Hepatocyte (in vitro differentiated cells): ENCODE measurements around the gene WNT11. TPM values are rescaled to one million over a fixed set of nuclear protein-coding genes. Genes with fewer than 3 reads are reported as not detected.

Source experiments
- DNase-seq: peaks from one replicate; pipeline ENCODE4 v3.0.0-alpha.2; 2016; ENCODE audit warnings: low spot score
- H2AFZ ChIP-seq: fragments of 200-600 bp; sonication (generic); 2 replicates; pipeline ENCODE4 v1.6.0; 2016; ENCODE audit warnings: antibody characterized with exemption, mild to moderate bottlenecking
- H3K27ac ChIP-seq: fragments of 200-600 bp; sonication (generic); 2 replicates; pipeline ENCODE4 v1.5.1; 2016; ENCODE audit warnings: mild to moderate bottlenecking
- H3K27me3 ChIP-seq: fragments of 200-600 bp; sonication (generic); 2 replicates; pipeline ENCODE4 v1.6.1; 2016
- H3K36me3 ChIP-seq: fragments of 200-600 bp; sonication (generic); replicated peaks from 2 replicates; pipeline ENCODE4 v1.5.1; 2016; ENCODE audit warnings: low read depth; ENCODE audit not compliant: insufficient read depth
- H3K4me1 ChIP-seq: fragments of 200-600 bp; sonication (generic); 2 replicates; pipeline ENCODE4 v1.5.1; 2016; ENCODE audit warnings: mild to moderate bottlenecking, moderate library complexity; ENCODE audit not compliant: insufficient read depth
- H3K4me2 ChIP-seq: fragments of 200-600 bp; sonication (generic); 2 replicates; pipeline ENCODE4 v1.6.0; 2016
- H3K4me3 ChIP-seq: fragments of 200-600 bp; sonication (generic); 2 replicates; pipeline ENCODE4 v1.5.1; 2016; ENCODE audit warnings: mild to moderate bottlenecking
- H3K79me2 ChIP-seq: fragments of 200-600 bp; sonication (generic); 2 replicates; pipeline ENCODE4 v1.6.0; 2017; ENCODE audit warnings: mild to moderate bottlenecking
- H3K9me2 ChIP-seq: fragments of 200-600 bp; sonication (generic); replicated peaks from 2 replicates; pipeline ENCODE4 v1.6.0; 2017; ENCODE audit warnings: mild to moderate bottlenecking; ENCODE audit not compliant: insufficient read depth
- H3K9me3 ChIP-seq: fragments of 200-600 bp; sonication (generic); 2 replicates; pipeline ENCODE4 v1.5.1; 2016; ENCODE audit warnings: low read depth, mild to moderate bottlenecking
- H4K20me1 ChIP-seq: fragments of 200-600 bp; sonication (generic); 2 replicates; pipeline ENCODE4 v1.6.0; 2016; ENCODE audit warnings: mild to moderate bottlenecking; ENCODE audit not compliant: insufficient read depth, poor library complexity, severe bottlenecking
- CTCF ChIP-seq: fragments of 200-600 bp; sonication (generic); IDR thresholded peaks from 2 replicates; pipeline ENCODE4 v1.5.1; 2016; ENCODE audit warnings: antibody characterized with exemption, mild to moderate bottlenecking; ENCODE audit not compliant: poor library complexity
- EZH2 ChIP-seq: fragments of 200-600 bp; sonication (generic); IDR thresholded peaks from 2 replicates; pipeline ENCODE4 v1.6.1; 2016; ENCODE audit warnings: antibody characterized with exemption, mild to moderate bottlenecking, borderline replicate concordance
- EZH2phosphoT487 ChIP-seq: fragments of 200-600 bp; sonication (generic); IDR thresholded peaks from one replicate; pipeline ENCODE4 v1.6.1; 2018; ENCODE audit warnings: antibody characterized with exemption, mild to moderate bottlenecking, low read depth, moderate library complexity; ENCODE audit not compliant: unreplicated experiment, severe bottlenecking
- WGBS: methylation state at CpG from one replicate; pipeline ENCODE4 v1.1.6; 2016; ENCODE audit warnings: low lambda C conversion rate; ENCODE audit errors: missing lambda C conversion rate; 5-methylcytosine and 5-hydroxymethylcytosine counted together
- polyA plus RNA-seq: library from polyadenylated mRNA; unstranded; fragments of >200 nt; fragmentation: Nextera tagmentation; extraction: Ambion mirVana; gene quantifications from 2 replicates; pipeline ENCODE4 v1.2.1, GENCODE V29; 2016
- total RNA-seq: library from RNA; depleted of rRNA; stranded (reverse); fragments of >200 nt; gene quantifications from 2 replicates; pipeline ENCODE4 v1.2.3, GENCODE V29; 2014

Gene WNT11
- total and polyA plus RNA-seq, 2 experiments from 2014 or later, result 16.4 to 19.1 TPM

GRCh38 chr11:76207642-76208401 lies 1.5 kb upstream of the WNT11 start:
- Histone ChIP-seq H4K20me1 (no peaks in the 10 kb centered on the region), H3K4me3 (peak overlapping the region; percentile 14), H3K4me1 (peaks cover 39% of the 10 kb centered on the region), H3K79me2 (no peaks in the 10 kb centered on the region), H3K4me2 (peak overlapping the region; percentile 100), H3K9me2 (no peaks in the 10 kb centered on the region), H3K9me3 (no peaks in the 10 kb centered on the region), H2AFZ (peak overlapping the region; percentile 76), H3K27ac (no peak overlapping the region), H3K27me3 (peaks cover 34% of the 10 kb centered on the region), H3K36me3 (no peaks in the 10 kb centered on the region)
- TF ChIP-seq CTCF (peak; percentile 95), EZH2 (no peak)
- WGBS, result 3% methylated on average over 35 of the region's 55 CpGs
- peak; percentile 92 for DNase-seq

- Histone ChIP-seq H3K4me3 (peak overlapping the region; percentile 67), H3K27me3 (peaks cover 15% of the 10 kb centered on the region), H3K36me3 (no peaks in the 10 kb centered on the region), H3K9me2 (no peaks in the 10 kb centered on the region), H3K4me2 (peak overlapping the region; percentile 100), H3K79me2 (no peaks in the 10 kb centered on the region), H3K9me3 (no peaks in the 10 kb centered on the region), H2AFZ (peak overlapping the region; percentile 89), H4K20me1 (no peaks in the 10 kb centered on the region), H3K27ac (no peak overlapping the region), H3K4me1 (peaks cover 39% of the 10 kb centered on the region)
- 5% methylated on average over 16 of the region's 18 CpGs for WGBS
- DNase-seq, result no peak
- TF ChIP-seq CTCF (no peak), EZH2 (no peak), EZH2phosphoT487 (no peak)
Observed at GRCh38 chr11:76206077-76206326, 300 bp downstream of the WNT11 start.

GRCh38 chr11:76205252-76206076 lies 838 bp downstream of the WNT11 start:
- peak; percentile 40 for DNase-seq
- WGBS, result 11% methylated on average over 23 of the region's 23 CpGs
- no peaks in the 10 kb centered on the region for H3K36me3 ChIP-seq
- H3K27ac ChIP-seq, result no peak overlapping the region
- H3K9me3 ChIP-seq, result no peaks in the 10 kb centered on the region
- H3K27me3 ChIP-seq, result peaks cover 12% of the 10 kb centered on the region
- no peak for TF ChIP-seq EZH2
- TF ChIP-seq EZH2phosphoT487, result no peak
- no peak for TF ChIP-seq CTCF
- H4K20me1 ChIP-seq, result no peaks in the 10 kb centered on the region
- no peak overlapping the region for H2AFZ ChIP-seq
- H3K4me3 ChIP-seq, result peak overlapping the region; percentile 67
- no peaks in the 10 kb centered on the region for H3K9me2 ChIP-seq
- no peaks in the 10 kb centered on the region for H3K79me2 ChIP-seq
- peak overlapping the region; percentile 100 for H3K4me2 ChIP-seq
- peaks cover 36% of the 10 kb centered on the region for H3K4me1 ChIP-seq
